ENCODE data around the gene PDXK. TPM values are rescaled to one million over a fixed set of nuclear protein-coding genes. Genes with fewer than 3 reads are reported as not detected.

Gene PDXK
- total and polyA plus RNA-seq, 9 of the 15 experiments (the other 6 are each of a cell fraction or from before 2014, with no cell fraction given), result 5.6 to 162 (median 76.5) TPM

GRCh38 chr21:43740497-43741156 lies 21.7 kb downstream of the PDXK start:
- no peak for ATAC-seq
- CTCF ChIA-PET (ENCODE audit: low intra/inter-chr PET ratio), result no interaction called here

More at GRCh38 chr21:43740497-43741156, 21.7 kb downstream of the PDXK start:
- Histone ChIP-seq H3K36me3 (ENCODE audit: control insufficient read depth, insufficient read depth, low read length) (peaks cover 75% of the 10 kb centered on the region; the same call in 2 of the 3 replicates), H3K9me3 (replicated peaks; ENCODE audit: control insufficient read depth, insufficient read depth, low read depth, low read length) (no peaks in the 10 kb centered on the region), H3K9ac (ENCODE audit: insufficient read depth in 1 of 2, low read depth in 2 of 2, low read length in 2 of 2) (0 out of 4 replicates have a peak overlapping the region, but pooled peaks of 1 of the 2 experiments have one; percentile 19), H3K27me3 (ENCODE audit: control insufficient read depth in 2 of 2, insufficient read depth in 2 of 2, low read length in 2 of 2) (no peaks in the 10 kb centered on the region), H3K4me1 (replicated peaks in 1 of 2; ENCODE audit: control insufficient read depth in 2 of 2, insufficient read depth in 2 of 2, low read length in 2 of 2) (peaks cover 19 to 63% of the 10 kb centered on the region in 2 experiments), H3K79me2 (ENCODE audit: control insufficient read depth, insufficient read depth, low read length) (peaks cover 40% of the 10 kb centered on the region), H4K20me1 (replicated peaks; ENCODE audit: control insufficient read depth, insufficient read depth, low read length) (peaks cover 18% of the 10 kb centered on the region), H3K4me2 (ENCODE audit: insufficient read depth, low read length) (no peak overlapping the region), H3K4me3 (no peak overlapping the region), H3K9me1 (ENCODE audit: control insufficient read depth, insufficient read depth, low read length) (peaks cover 11% of the 10 kb centered on the region), H3K27ac (ENCODE audit: extremely low read depth, low read depth, low read length) (no peak overlapping the region), H2AFZ (ENCODE audit: low read depth, low read length) (no peak overlapping the region)
- no peak for DNase-seq (ENCODE audit: extremely low read depth in 1 of 4, low spot score in 3 of 4)
- FAIRE-seq, result no peak
- POLR2A ChIA-PET, result interaction anchor here (1.6 kb wide), 1 partner anchor 19 kb away, joined by 3 read pairs; no protein-coding TSS in a partner anchor
- TF ChIP-seq POLR2G (IDR thresholded peaks at IDR 0.05; ENCODE audit: low read depth, low read length), result peak; percentile 41
- no peak for TF ChIP-seq CTCFL (IDR thresholded peaks at IDR 0.05; ENCODE audit: borderline replicate concordance, insufficient read depth, low read depth, low read length, poor library complexity, severe bottlenecking)
- no peak for TF ChIP-seq CBX1 (IDR thresholded peaks at IDR 0.05; ENCODE audit: low read depth)
- intact Hi-C loops (cut with micrococcal nuclease) (no loop called here), in situ Hi-C loops (cut with MboI) (no loop called here)
- BruUV-seq (replicated peaks), result no TSS peak
- 86% methylated on average over 24 of the region's 25 CpGs for WGBS (ENCODE audit: insufficient coverage, low coverage, missing lambda C conversion rate)

Measured in K562 (cell line).